SK-N-SH treated with all-trans-retinoic acid at 6 μM for 48 hours (cell line): ENCODE measurements around the gene ANO9.

ENCODE experiments used
- ARNTL ChIP-seq: fragments of 450-650 bp; formaldehyde crosslinking; IDR thresholded peaks from 2 replicates; pipeline ENCODE4 v1.5.0; 2020; ENCODE audit warnings: low read depth, mild to moderate bottlenecking, moderate library complexity, borderline replicate concordance
- RARB ChIP-seq: fragments of 250-450 bp; sonication (Bioruptor Pico); IDR thresholded peaks from 2 replicates; pipeline ENCODE4 v1.8.0; 2021; ENCODE audit warnings: mild to moderate bottlenecking, moderate library complexity
- TF ChIP-seq, protein P1 (sequence below): fragments of 250-450 bp; sonication (Bioruptor Pico); IDR thresholded peaks from 2 replicates; pipeline ENCODE4 v1.8.0; 2020; ENCODE audit warnings: mild to moderate bottlenecking, moderate library complexity, borderline replicate concordance

DNA sequence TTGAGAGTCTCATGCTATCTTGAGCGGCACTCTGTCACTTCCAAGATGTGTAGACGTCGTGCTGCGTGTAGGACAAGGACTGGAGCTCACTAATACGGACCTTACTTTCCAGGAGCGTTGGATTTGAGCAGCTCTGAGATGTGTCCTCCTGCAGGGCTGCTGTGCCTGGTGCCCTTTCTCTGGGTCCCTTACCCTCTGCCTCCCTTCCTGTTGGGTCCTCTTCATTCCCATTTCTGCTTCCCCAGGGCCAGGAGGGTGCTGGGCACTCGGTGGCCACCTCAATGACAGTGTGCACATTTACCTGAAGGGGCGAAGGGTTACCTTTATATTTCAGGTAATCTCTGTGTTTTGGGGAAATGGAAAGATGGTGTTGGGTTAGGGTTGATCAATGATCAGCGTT, 12.2 kb upstream of the ANO9 start:
- TF ChIP-seq RARB (CRISPR knock-in tag) (no peak), ARNTL (CRISPR knock-in tag) (no peak)
- TF ChIP-seq, protein P1, sequence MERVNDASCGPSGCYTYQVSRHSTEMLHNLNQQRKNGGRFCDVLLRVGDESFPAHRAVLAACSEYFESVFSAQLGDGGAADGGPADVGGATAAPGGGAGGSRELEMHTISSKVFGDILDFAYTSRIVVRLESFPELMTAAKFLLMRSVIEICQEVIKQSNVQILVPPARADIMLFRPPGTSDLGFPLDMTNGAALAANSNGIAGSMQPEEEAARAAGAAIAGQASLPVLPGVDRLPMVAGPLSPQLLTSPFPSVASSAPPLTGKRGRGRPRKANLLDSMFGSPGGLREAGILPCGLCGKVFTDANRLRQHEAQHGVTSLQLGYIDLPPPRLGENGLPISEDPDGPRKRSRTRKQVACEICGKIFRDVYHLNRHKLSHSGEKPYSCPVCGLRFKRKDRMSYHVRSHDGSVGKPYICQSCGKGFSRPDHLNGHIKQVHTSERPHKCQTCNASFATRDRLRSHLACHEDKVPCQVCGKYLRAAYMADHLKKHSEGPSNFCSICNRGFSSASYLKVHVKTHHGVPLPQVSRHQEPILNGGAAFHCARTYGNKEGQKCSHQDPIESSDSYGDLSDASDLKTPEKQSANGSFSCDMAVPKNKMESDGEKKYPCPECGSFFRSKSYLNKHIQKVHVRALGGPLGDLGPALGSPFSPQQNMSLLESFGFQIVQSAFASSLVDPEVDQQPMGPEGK (CRISPR knock-in tag) = no peak
